CD14-positive monocyte (primary cell): Measurements from ENCODE around the gene ERCC2. TPM values are rescaled to one million over a fixed set of nuclear protein-coding genes. Genes with fewer than 3 reads are reported as not detected.

Experiments used
- DNase-seq, 3 donors: peaks; one replicate each; pipeline ENCODE4 v3.0.0-alpha.2; 2011 to 2022
- H2AFZ ChIP-seq: 2 replicates; pipeline ENCODE4 v1.6.0; 2012; ENCODE audit warnings: mild to moderate bottlenecking, low read depth, low read length, inconsistent platforms; ENCODE audit not compliant: insufficient read depth, poor library complexity, severe bottlenecking
- H3K27ac ChIP-seq, 2 donors: 1 replicate in 1 of 2; 2 replicates in 1 of 2; pipeline ENCODE4 v1.5.1; 2012 to 2013; ENCODE audit warnings: low read length in 2 of 2, control low read depth in 1 of 2, inconsistent platforms in 1 of 2, low read depth in 1 of 2, mild to moderate bottlenecking in 1 of 2
- H3K27me3 ChIP-seq, 2 donors: one replicate each; pipeline versions ENCODE4 v1.6.0 to v1.6.1; 2011 to 2013; ENCODE audit warnings: low read length in 2 of 2; ENCODE audit not compliant: control insufficient read depth in 2 of 2, insufficient read depth in 2 of 2
- H3K36me3 ChIP-seq, 2 donors: replicated peaks in 1 of 2; 1 replicate in 1 of 2; 2 replicates in 1 of 2; pipeline versions ENCODE4 v1.5.1 to v1.6.1; 2012 to 2013; ENCODE audit warnings: low read length in 2 of 2, control low read depth in 1 of 2, inconsistent platforms in 1 of 2, mild to moderate bottlenecking in 1 of 2; ENCODE audit not compliant: insufficient read depth in 2 of 2, control insufficient read depth in 1 of 2
- H3K4me1 ChIP-seq, 2 donors: 1 replicate in 1 of 2; 2 replicates in 1 of 2; pipeline versions ENCODE4 v1.5.1 to v1.6.1; 2012 to 2013; ENCODE audit warnings: low read length in 2 of 2, control low read depth in 1 of 2, inconsistent platforms in 1 of 2, mild to moderate bottlenecking in 1 of 2, moderate library complexity in 1 of 2; ENCODE audit not compliant: insufficient read depth in 2 of 2, control insufficient read depth in 1 of 2
- H3K4me2 ChIP-seq: replicated peaks from 2 replicates; pipeline ENCODE3; 2012; ENCODE audit warnings: low read length, moderate library complexity, mild to moderate bottlenecking; ENCODE audit not compliant: poor library complexity, severe bottlenecking; ENCODE audit errors: extremely low read depth
- H3K4me3 ChIP-seq, 3 experiments: fragments of 200-600 bp in 1 of 3; sonication (generic) in 1 of 3; replicated peaks in 1 of 3; 1 replicate in 2 of 3; 2 replicates in 1 of 3; pipeline ENCODE4 v1.5.1; 2011 to 2013; ENCODE audit warnings: low read length in 3 of 3, mild to moderate bottlenecking in 3 of 3, control low read depth in 2 of 3, low read depth in 2 of 3, inconsistent platforms in 1 of 3, moderate library complexity in 1 of 3
- H3K79me2 ChIP-seq: 2 replicates; pipeline ENCODE4 v1.6.0; 2012; ENCODE audit warnings: mild to moderate bottlenecking, control low read depth, inconsistent platforms, low read length, moderate library complexity; ENCODE audit not compliant: insufficient read depth
- H3K9ac ChIP-seq: 2 replicates; pipeline ENCODE4 v1.6.0; 2017; ENCODE audit warnings: low read length, mild to moderate bottlenecking; ENCODE audit not compliant: insufficient read depth, poor library complexity, severe bottlenecking
- H3K9me3 ChIP-seq, 2 donors: replicated peaks in 1 of 2; 1 replicate in 1 of 2; 2 replicates in 1 of 2; pipeline versions ENCODE4 v1.5.1 to v1.6.1; 2012 to 2013; ENCODE audit warnings: low read length in 2 of 2, control low read depth in 1 of 2; ENCODE audit not compliant: control insufficient read depth in 1 of 2, insufficient read depth in 1 of 2
- H4K20me1 ChIP-seq: 2 replicates; pipeline ENCODE4 v1.6.0; 2012; ENCODE audit warnings: mild to moderate bottlenecking, low read length, control low read depth, moderate library complexity; ENCODE audit not compliant: insufficient read depth
- H3K27ac Mint-ChIP-seq, 7 donors: one replicate each; pipeline ENCODE4 v1.8.0; 2020; ENCODE audit warnings: mild to moderate bottlenecking in 7 of 7, mixed read lengths in 7 of 7, moderate library complexity in 6 of 7, inconsistent platforms in 2 of 7
- H3K27me3 Mint-ChIP-seq, 3 donors: one replicate each; pipeline ENCODE4 v1.8.0; 2021 to 2022; ENCODE audit warnings: low read depth in 3 of 3, mild to moderate bottlenecking in 3 of 3, mixed read lengths in 3 of 3, moderate library complexity in 3 of 3, inconsistent platforms in 1 of 3
- H3K36me3 Mint-ChIP-seq, 2 donors: one replicate each; pipeline ENCODE4 v1.8.0; 2020; ENCODE audit warnings: mixed read lengths in 2 of 2, inconsistent platforms in 1 of 2, mild to moderate bottlenecking in 1 of 2
- H3K4me1 Mint-ChIP-seq: one replicate; pipeline ENCODE4 v1.8.0; 2020; ENCODE audit warnings: mild to moderate bottlenecking, mixed read lengths
- H3K4me3 Mint-ChIP-seq, 2 donors: one replicate each; pipeline ENCODE4 v1.8.0; 2020; ENCODE audit warnings: mild to moderate bottlenecking in 2 of 2, mixed read lengths in 2 of 2, moderate library complexity in 1 of 2
- H3K9me3 Mint-ChIP-seq, 7 donors: one replicate each; pipeline ENCODE4 v1.8.0; 2020 to 2022; ENCODE audit warnings: mixed read lengths in 7 of 7, mild to moderate bottlenecking in 6 of 7, moderate library complexity in 6 of 7, inconsistent platforms in 2 of 7
- CTCF ChIP-seq: fragments of 200-600 bp; IDR thresholded peaks from one replicate; pipeline ENCODE4 v1.8.0; 2022; ENCODE audit warnings: antibody characterized with exemption, mild to moderate bottlenecking
- WGBS: methylation state at CpG from one replicate; pipeline ENCODE4 v1.1.5; 2013; ENCODE audit warnings: missing lambda C conversion rate; ENCODE audit not compliant: insufficient coverage; 5-methylcytosine and 5-hydroxymethylcytosine counted together
- intact Hi-C, 2 donors: fragments of 100-400 bp; cut with micrococcal nuclease; formaldehyde crosslinking; loops; one replicate each; pipeline versions ENCODE4 v1.15.0 to v1.15.1; 2023
- polyA plus RNA-seq, 3 donors: library from polyadenylated mRNA; depleted of rRNA in 1 of 3; unstranded in 2 of 3; stranded (reverse) in 1 of 3; fragments of 300-500 nt in 2 of 3; fragments of >200 nt in 1 of 3; fragmentation: Illumina TruSeq in 2 of 3; gene quantifications; 1 replicate in 2 of 3; 2 replicates in 1 of 3; pipeline ENCODE4 v1.2.3, GENCODE V29; 2012 to 2021

Gene ERCC2
- polyA plus RNA-seq, 3 donors, result 4.0 to 20.0 (median 4.4) TPM

- peaks cover 3% of the 10 kb centered on the region for H4K20me1 ChIP-seq
- peaks cover 41 to 66% of the 10 kb centered on the region in 2 donors for H3K27me3 ChIP-seq
- H3K4me3 ChIP-seq, result no peak overlapping the region
- Mint-ChIP-seq H3K36me3 (peaks cover 0 to 6% of the 10 kb centered on the region in 2 donors), H3K4me3 (no peak overlapping the region), H3K4me1 (peaks cover 26% of the 10 kb centered on the region), H3K27ac (no peak overlapping the region), H3K9me3 (peaks cover 0 to 23% (median 6%) of the 10 kb centered on the region in 7 donors), H3K27me3 (peaks cover 69 to 87% (median 77%) of the 10 kb centered on the region in 3 donors)
- H3K4me1 ChIP-seq, result peaks cover 26 to 34% of the 10 kb centered on the region in 2 donors
- no peak for TF ChIP-seq CTCF
- no peak overlapping the region for H3K27ac ChIP-seq
- no peaks in the 10 kb centered on the region for H3K79me2 ChIP-seq
- intact Hi-C loops, result loop anchor here in 1 of 2 donors (10.0 kb wide), 1 partner anchor 235 kb away; the partner anchor contains the start of gene EML2
- no peak overlapping the region for H3K4me2 ChIP-seq
- no peak for DNase-seq
- H3K9ac ChIP-seq, result no peak overlapping the region
- peaks cover 4 to 14% of the 10 kb centered on the region in 2 donors for H3K9me3 ChIP-seq
- 95% methylated on average over 4 of the region's 6 CpGs for WGBS
- H2AFZ ChIP-seq, result no peak overlapping the region
- H3K36me3 ChIP-seq, result no peaks in the 10 kb centered on the region
Measured at GRCh38 chr19:45400192-45400591, 29.8 kb upstream of the ERCC2 start.

GRCh38 chr19:45395821-45396617 is 25.6 kb upstream of the ERCC2 start:
- no peak overlapping the region for H3K4me3 ChIP-seq
- Mint-ChIP-seq H3K27me3 (peaks cover 45 to 61% (median 48%) of the 10 kb centered on the region in 3 donors), H3K9me3 (peaks cover 0 to 14% (median 0%) of the 10 kb centered on the region in 7 donors), H3K4me1 (peaks cover 18% of the 10 kb centered on the region), H3K27ac (peak overlapping the region in 1 of 7 donors; percentile 52), H3K36me3 (no peaks in the 10 kb centered on the region), H3K4me3 (peak overlapping the region in 1 of 2 donors; percentile 76)
- no peaks in the 10 kb centered on the region for H3K9me3 ChIP-seq
- no peak for DNase-seq
- no peak overlapping the region for H3K4me2 ChIP-seq
- H3K79me2 ChIP-seq, result no peaks in the 10 kb centered on the region
- H3K27ac ChIP-seq, result no peak overlapping the region
- intact Hi-C loops, result no loop called here
- H3K27me3 ChIP-seq, result peaks cover 16 to 37% of the 10 kb centered on the region in 2 donors
- H3K9ac ChIP-seq, result no peak overlapping the region
- H2AFZ ChIP-seq, result no peak overlapping the region
- no peaks in the 10 kb centered on the region for H3K36me3 ChIP-seq
- H3K4me1 ChIP-seq, result peaks cover 16 to 19% of the 10 kb centered on the region in 2 donors
- no peak for TF ChIP-seq CTCF
- no peaks in the 10 kb centered on the region for H4K20me1 ChIP-seq
- WGBS, result 28% methylated on average over 48 of the region's 59 CpGs
